Gastroesophageal sphincter (tissue), 3 donors: ENCODE data around the gene PAK1.

ENCODE experiments used
- CTCF ChIP-seq, 4 experiments: fragments of 200-600 bp in 2 of 4; fragments of 450-650 bp in 2 of 4; sonication (generic) in 1 of 4; IDR thresholded peaks; one replicate each; pipeline ENCODE4 v1.5.1; 2017 to 2019; ENCODE audit warnings: antibody characterized with exemption in 4 of 4, mild to moderate bottlenecking in 2 of 4, moderate library complexity in 2 of 4
- EP300 ChIP-seq: sonication (generic); formaldehyde crosslinking; IDR thresholded peaks from one replicate; pipeline ENCODE4 v1.6.1; 2017; ENCODE audit warnings: antibody characterized with exemption, mild to moderate bottlenecking
- POLR2A ChIP-seq, 2 donors: fragments of 450-650 bp; IDR thresholded peaks; one replicate each; pipeline ENCODE4 v1.6.1; 2017; ENCODE audit warnings: antibody characterized with exemption in 2 of 2, mild to moderate bottlenecking in 2 of 2, moderate library complexity in 1 of 2
- POLR2AphosphoS5 ChIP-seq: sonication (generic); formaldehyde crosslinking; IDR thresholded peaks from one replicate; pipeline ENCODE4 v1.6.1; 2017; ENCODE audit warnings: antibody characterized with exemption

GRCh38 chr11:77508019-77508418 lies 34.1 kb upstream of the PAK1 start:
- TF ChIP-seq CTCF (IDR thresholded peaks at IDR 0.05) = no peak
- TF ChIP-seq POLR2A (IDR thresholded peaks at IDR 0.05) = no peak
- no peak for TF ChIP-seq POLR2AphosphoS5
- TF ChIP-seq EP300 = no peak
